ENCODE results near the gene CD300LF. TPM values are rescaled to one million over a fixed set of nuclear protein-coding genes. Genes with fewer than 3 reads are reported as not detected.

Gene CD300LF
- total RNA-seq, 4 donors from 2014 or later, result not detected

- TF ChIP-seq CTCF (IDR thresholded peaks at IDR 0.05 in 4 of 5, conservative IDR thresholded peaks at IDR 0.05 in 1 of 5) (no peak), POLR2A (IDR thresholded peaks at IDR 0.05) (no peak)
Observed at GRCh38 chr17:74682471-74683190, 30.1 kb downstream of the CD300LF start.

DNA sequence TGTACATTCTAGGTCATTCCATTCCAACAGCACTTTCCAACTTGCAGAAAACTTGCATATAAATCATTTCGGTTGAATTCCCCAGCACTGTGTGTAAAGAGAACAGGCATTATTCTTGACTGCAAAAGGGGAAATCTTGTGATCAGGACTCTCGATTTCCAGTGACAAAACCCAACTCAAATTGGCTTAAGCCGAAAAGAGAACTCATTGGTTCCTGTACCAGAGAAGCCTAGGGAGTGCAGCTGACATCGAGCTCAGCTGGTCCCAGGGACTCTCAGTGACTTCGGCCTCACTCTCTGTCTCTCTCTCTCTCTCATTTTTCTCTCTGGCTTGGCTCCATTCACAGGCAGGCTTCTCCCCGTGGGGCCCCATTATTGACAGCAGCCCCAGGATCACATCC lies 30.7 kb downstream of the CD300LF start:
- Histone ChIP-seq H3K27me3 (peaks cover 0 to 8% (median 3%) of the 10 kb centered on the region in 3 donors), H3K4me3 (no peak overlapping the region), H3K36me3 (no peaks in the 10 kb centered on the region), H3K27ac (no peak overlapping the region), H3K9me3 (no peaks in the 10 kb centered on the region), H3K4me1 (peaks cover 0 to under 1% of the 10 kb centered on the region in 2 donors)
- in situ Hi-C loops (cut with MboI; ENCODE audit: low sequenced_read_pairs in 4 of 4), result no loop called here
- DNase-seq (no peak), ATAC-seq (no peak)
- no peak for TF ChIP-seq CTCF (IDR thresholded peaks at IDR 0.05 in 4 of 5, conservative IDR thresholded peaks at IDR 0.05 in 1 of 5)
- no peak for TF ChIP-seq POLR2A (IDR thresholded peaks at IDR 0.05)
- intact Hi-C loops (cut with DNase I; ENCODE audit: low total_unique reads), result no loop called here

More at GRCh38 chr17:74682471-74683190, 30.1 kb downstream of the CD300LF start:
- in situ Hi-C loops (cut with MboI; ENCODE audit: low sequenced_read_pairs in 4 of 4), result no loop called here
- no peak overlapping the region for H3K4me3 ChIP-seq
- no peak for DNase-seq
- H3K36me3 ChIP-seq, result no peaks in the 10 kb centered on the region
- no peaks in the 10 kb centered on the region for H3K4me1 ChIP-seq
- no peak overlapping the region for H3K27ac ChIP-seq
- ATAC-seq, result no peak
- no peaks in the 10 kb centered on the region for H3K9me3 ChIP-seq
- peaks cover 0 to 8% (median 3%) of the 10 kb centered on the region in 3 donors for H3K27me3 ChIP-seq
- intact Hi-C loops (cut with DNase I; ENCODE audit: low total_unique reads), result no loop called here

DNA sequence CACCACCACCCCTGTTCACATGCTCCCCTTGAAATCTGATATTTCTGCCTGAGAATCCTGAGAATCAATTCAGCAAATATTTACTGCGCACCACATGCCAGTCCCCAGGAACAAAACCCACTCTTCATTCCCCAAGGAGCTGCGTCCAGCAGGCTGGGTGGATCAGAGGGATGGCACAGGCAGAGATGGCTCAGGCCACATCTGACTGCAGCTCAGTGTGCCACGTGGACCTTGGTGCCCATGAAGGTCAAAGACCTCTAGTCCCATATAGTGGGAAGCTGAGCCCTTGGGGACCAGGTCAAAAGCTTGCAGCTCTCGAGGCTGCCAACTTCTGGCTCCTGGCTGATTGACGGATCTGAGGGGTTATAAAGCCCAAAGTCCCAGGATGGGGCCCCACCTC lies 31.8 kb downstream of the CD300LF start:
- no peak for ATAC-seq
- Histone ChIP-seq H3K9me3 (no peaks in the 10 kb centered on the region), H3K27ac (no peak overlapping the region), H3K4me1 (peaks cover 0 to 3% of the 10 kb centered on the region in 2 donors), H3K27me3 (peaks cover 0 to 8% (median 4%) of the 10 kb centered on the region in 3 donors), H3K4me3 (no peak overlapping the region), H3K36me3 (no peaks in the 10 kb centered on the region)
- intact Hi-C loops (cut with DNase I; ENCODE audit: low total_unique reads), result no loop called here
- in situ Hi-C loops (cut with MboI; ENCODE audit: low sequenced_read_pairs in 4 of 4), result no loop called here
- TF ChIP-seq CTCF (IDR thresholded peaks at IDR 0.05 in 4 of 5, conservative IDR thresholded peaks at IDR 0.05 in 1 of 5), result no peak
- no peak for DNase-seq

DNA sequence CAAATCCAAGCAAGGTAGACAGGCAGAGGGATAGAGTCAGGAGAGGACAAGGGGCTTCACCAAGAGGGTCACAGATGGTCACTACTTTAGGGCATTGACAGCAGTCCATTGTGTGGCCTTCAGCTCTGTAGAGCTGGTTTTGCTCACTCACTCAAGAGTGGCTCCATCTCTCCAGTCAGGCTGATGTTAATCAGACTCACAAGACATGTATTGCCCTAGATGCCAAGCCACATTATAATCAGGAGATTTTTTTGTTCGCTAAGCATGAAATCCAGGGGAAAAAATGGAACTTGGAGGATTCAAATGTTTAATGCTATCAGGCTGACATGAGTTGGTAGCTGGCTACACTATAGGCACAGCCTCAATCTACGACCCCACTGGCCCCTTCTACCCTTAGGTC lies 32.5 kb downstream of the CD300LF start:
- Histone ChIP-seq H3K27ac (no peak overlapping the region), H3K36me3 (no peaks in the 10 kb centered on the region), H3K4me1 (peaks cover 0 to 3% of the 10 kb centered on the region in 2 donors), H3K9me3 (no peaks in the 10 kb centered on the region), H3K27me3 (peaks cover 0 to 8% (median 6%) of the 10 kb centered on the region in 3 donors), H3K4me3 (no peak overlapping the region)
- DNase-seq (no peak), ATAC-seq (no peak)
- in situ Hi-C loops (cut with MboI; ENCODE audit: low sequenced_read_pairs in 4 of 4), result no loop called here
- TF ChIP-seq CTCF (IDR thresholded peaks at IDR 0.05 in 4 of 5, conservative IDR thresholded peaks at IDR 0.05 in 1 of 5) (no peak), POLR2A (IDR thresholded peaks at IDR 0.05) (no peak)
- intact Hi-C loops (cut with DNase I; ENCODE audit: low total_unique reads), result no loop called here

Data from gastrocnemius medialis (tissue), 4 donors.